GM12878 (cell line): Measurements from ENCODE around the gene SMKR1. TPM values are rescaled to one million over a fixed set of nuclear protein-coding genes. Genes with fewer than 3 reads are reported as not detected.

Experiments used
- ATAC-seq: fragments of 200-7000 bp; cut with Tn5 transposase; 3 replicates; pipeline ENCODE4 v1.9.1; 2020; ENCODE audit warnings: mild to moderate bottlenecking, moderate library complexity
- BruUV-seq: library from RNA; stranded (reverse); fragments of 400-500 nt; replicated peaks from 2 replicates; lab custom pipeline; 2021; lab: Mats Ljungman, UMichigan
- CTCF ChIA-PET: fragments of 300-600 bp; sonication (Branson Sonifier 250); formaldehyde crosslinking; extraction: SDS; loops from one replicate; lab custom pipeline; 2021; ENCODE audit warnings: inconsistent platforms; lab: Yijun Ruan, JAX
- POLR2A ChIA-PET: fragments of 350-600 bp; formaldehyde crosslinking; extraction: SDS; loops from one replicate; lab custom pipeline; 2021; ENCODE audit warnings: inconsistent platforms; lab: Charles Lee
- RAD21 ChIA-PET: fragments of 300-600 bp; sonication (Branson Sonifier 250); formaldehyde crosslinking; loops from one replicate; lab custom pipeline; 2023; ENCODE audit warnings: antibody characterized with exemption; ENCODE audit not compliant: unreplicated experiment; lab: Charles Lee
- SMC1A ChIA-PET: fragments of 300-600 bp; sonication (Branson Sonifier 250); formaldehyde crosslinking; loops from one replicate; lab custom pipeline; 2023; ENCODE audit not compliant: unreplicated experiment, uncharacterized antibody; lab: Charles Lee
- DNase-seq: peaks from one replicate; pipeline ENCODE4 v3.0.0-alpha.2; 2011; ENCODE audit warnings: low read depth, low spot score
- FAIRE-seq: peaks from 3 replicates; lab custom pipeline; 2011; peaks lifted over from hg19 to GRCh38; lab: Jason Lieb, UNC
- H2AFZ ChIP-seq: 2 replicates; pipeline ENCODE4 v1.6.0; 2011; ENCODE audit warnings: low read depth, low read length, control low read depth; ENCODE audit not compliant: control insufficient read depth
- H3K27ac ChIP-seq: 2 replicates; pipeline ENCODE4 v1.5.1; 2011; ENCODE audit warnings: control low read depth; ENCODE audit not compliant: control insufficient read depth, insufficient read depth
- H3K27me3 ChIP-seq, 2 experiments: replicated peaks in 1 of 2; 2 replicates each; pipeline versions ENCODE4 v1.6.0 to v1.6.1; 2011; ENCODE audit warnings: low read length in 1 of 2; ENCODE audit not compliant: control insufficient read depth in 2 of 2, insufficient read depth in 2 of 2
- H3K36me3 ChIP-seq, 2 experiments: 2 replicates each; pipeline ENCODE4 v1.5.1; 2011; ENCODE audit warnings: low read length in 1 of 2; ENCODE audit not compliant: control insufficient read depth in 2 of 2, insufficient read depth in 2 of 2
- H3K4me1 ChIP-seq: 2 replicates; pipeline ENCODE4 v1.6.1; 2011; ENCODE audit warnings: mild to moderate bottlenecking, low read length, moderate library complexity, mixed read lengths; ENCODE audit not compliant: control insufficient read depth, insufficient read depth
- H3K4me2 ChIP-seq: 2 replicates; pipeline ENCODE4 v1.6.0; 2011; ENCODE audit warnings: control low read depth; ENCODE audit not compliant: control insufficient read depth, insufficient read depth
- H3K4me3 ChIP-seq: fragments of 200-600 bp; sonication (generic); 2 replicates; pipeline ENCODE4 v1.5.1; 2016
- H3K79me2 ChIP-seq: 2 replicates; pipeline ENCODE4 v1.6.0; 2011; ENCODE audit warnings: low read length; ENCODE audit not compliant: control insufficient read depth, insufficient read depth
- H3K9ac ChIP-seq: 2 replicates; pipeline ENCODE4 v1.8.0; 2011; ENCODE audit warnings: low read length, control low read depth, mixed read lengths; ENCODE audit not compliant: control insufficient read depth, insufficient read depth
- H3K9me3 ChIP-seq: replicated peaks from 3 replicates; pipeline ENCODE4 v1.5.1; 2011; ENCODE audit warnings: mild to moderate bottlenecking, low read length; ENCODE audit not compliant: control insufficient read depth, insufficient read depth
- H4K20me1 ChIP-seq: 2 replicates; pipeline ENCODE4 v1.6.0; 2011; ENCODE audit not compliant: control insufficient read depth, insufficient read depth
- CEBPB ChIP-seq, 2 experiments: fragments of 150-350 bp in 1 of 2; IDR thresholded peaks; 2 replicates each; pipeline ENCODE4 v1.6.1; 2012 to 2014; ENCODE audit warnings: low read depth in 2 of 2, low read length in 2 of 2, borderline replicate concordance in 1 of 2, inconsistent platforms in 1 of 2
- EED ChIP-seq: sonication (generic); IDR thresholded peaks from 2 replicates; pipeline ENCODE4 v1.6.1; 2016; ENCODE audit warnings: antibody characterized with exemption, low read depth
- ETV6 ChIP-seq, 2 experiments: fragments of 450-650 bp in 1 of 2; IDR thresholded peaks in 1 of 2; conservative IDR thresholded peaks in 1 of 2; 2 replicates each; pipeline ENCODE4 v1.6.1; 2014; ENCODE audit warnings: antibody characterized with exemption in 1 of 2, borderline replicate concordance in 1 of 2, low read depth in 1 of 2, mild to moderate bottlenecking in 1 of 2, moderate library complexity in 1 of 2
- HDAC2 ChIP-seq: fragments of 200-600 bp; sonication (generic); IDR thresholded peaks from 2 replicates; pipeline ENCODE4 v1.6.1; 2017
- JUND ChIP-seq: IDR thresholded peaks from 2 replicates; pipeline ENCODE4 v1.6.1; 2012; ENCODE audit warnings: low read depth, mild to moderate bottlenecking, low read length, improper control_type of control experiment, moderate library complexity
- MEF2A ChIP-seq: IDR thresholded peaks from 2 replicates; pipeline ENCODE4 v1.6.1; 2011; ENCODE audit warnings: low read depth, mild to moderate bottlenecking, low read length, moderate library complexity; ENCODE audit not compliant: insufficient read depth
- POLR2AphosphoS5 ChIP-seq: IDR thresholded peaks from 2 replicates; pipeline ENCODE4 v1.6.1; 2011; ENCODE audit warnings: mild to moderate bottlenecking, low read length, inconsistent platforms
- SP1 ChIP-seq: IDR thresholded peaks from one replicate; pipeline ENCODE4 v1.6.1; 2011; ENCODE audit warnings: low read depth, low read length
- SREBF1 ChIP-seq: IDR thresholded peaks from 2 replicates; pipeline ENCODE4 v1.6.1; 2012; ENCODE audit warnings: mild to moderate bottlenecking, low read length
- SRF ChIP-seq, 2 experiments: IDR thresholded peaks; 2 replicates each; pipeline ENCODE4 v1.6.1; 2011; ENCODE audit warnings: low read depth in 2 of 2, low read length in 2 of 2, mild to moderate bottlenecking in 1 of 2, moderate library complexity in 1 of 2
- ZNF24 ChIP-seq: fragments of 450-650 bp; IDR thresholded peaks from 2 replicates; pipeline ENCODE4 v1.6.1; 2017; ENCODE audit warnings: antibody characterized with exemption, mild to moderate bottlenecking
- WGBS: methylation state at CpG from one replicate; pipeline ENCODE4 v1.1.6; 2016; ENCODE audit warnings: low lambda C conversion rate; ENCODE audit not compliant: insufficient replicate concordance, insufficient coverage; ENCODE audit errors: missing lambda C conversion rate; 5-methylcytosine and 5-hydroxymethylcytosine counted together
- in situ Hi-C: fragments of 300-500 bp; cut with MboI; formaldehyde crosslinking; loops from 9 replicates; pipeline ENCODE4 v1.14.3; 2018; ENCODE audit warnings: mixed read lengths
- intact Hi-C: fragments of 100-400 bp; cut with micrococcal nuclease; formaldehyde crosslinking; loops from one replicate; pipeline ENCODE4 v1.14.2; 2022; ENCODE audit not compliant: unreplicated experiment
- polyA plus RNA-seq, 11 experiments: library from polyadenylated mRNA; depleted of rRNA in 4 of 11; unstranded in 6 of 11; stranded (reverse) in 5 of 11; fragments of >200 nt; fragmentation: Nextera tagmentation in 4 of 11; fragmentation: Illumina TruSeq in 1 of 11; extraction: Ambion mirVana in 4 of 11; extraction: Trizol in 1 of 11; gene quantifications; 1 replicate in 1 of 11; 2 replicates in 10 of 11; pipeline versions ENCODE4 v1.2.1 to v1.2.3, GENCODE V29; 2011 to 2016; ENCODE audit warnings: inconsistent platforms in 2 of 11, missing spikeins in 2 of 11, low read depth in 1 of 11
- total RNA-seq, 4 experiments: library from RNA; depleted of rRNA in 3 of 4; stranded (reverse); fragments of >200 nt in 3 of 4; fragmentation: Illumina TruSeq in 1 of 4; extraction: Trizol in 1 of 4; gene quantifications; 2 replicates each; pipeline versions ENCODE4 v1.2.1 to v1.2.3, GENCODE V29; 2013 to 2021
- TF ChIP-seq, protein P1 (sequence below): fragments of 450-650 bp; IDR thresholded peaks from 2 replicates; pipeline ENCODE4 v1.6.1; 2018; ENCODE audit warnings: borderline replicate concordance, mild to moderate bottlenecking; ENCODE audit not compliant: partially characterized antibody

The SMKR1 gene
- total and polyA plus RNA-seq, 10 of the 15 experiments (the other 5 are each of a cell fraction or from before 2014, with no cell fraction given): 0.37 to 2.6 (median 0.83) TPM

DNA sequence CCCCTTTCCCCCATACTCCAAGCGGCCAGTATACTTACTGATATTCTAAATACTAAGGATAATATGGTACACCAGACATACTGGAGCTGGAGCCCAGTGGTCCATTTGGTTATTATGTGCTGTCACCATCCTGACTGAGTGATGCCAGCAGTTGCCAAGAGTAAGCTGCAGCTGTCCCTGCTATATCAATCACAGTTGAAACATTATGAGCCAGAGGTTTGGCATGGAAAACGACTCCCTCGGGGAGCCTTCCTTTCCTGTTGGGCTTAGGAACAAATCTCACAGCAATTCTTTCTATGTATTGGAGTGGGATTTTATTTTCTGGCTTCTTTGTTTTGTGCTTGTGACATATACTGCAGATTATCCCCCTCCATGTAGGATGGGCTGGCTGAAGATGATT, 35.5 kb upstream of the SMKR1 start:
- CTCF ChIA-PET: interaction anchor here (0.7 to 9.1 kb wide), 4 partner anchors 33 to 122 kb away, joined by 3 to 83 read pairs (median 3); partner anchors contain the start of gene STRIP2
- RAD21 ChIA-PET: no interaction called here
- SMC1A ChIA-PET: interaction anchor here (9.1 to 11.7 kb wide), 2 partner anchors 98 to 122 kb away, joined by 107 to 165 read pairs; no protein-coding TSS in a partner anchor
- H4K20me1 ChIP-seq: no peaks in the 10 kb centered on the region
- H3K79me2 ChIP-seq: no peaks in the 10 kb centered on the region
- H3K27me3 ChIP-seq: no peaks in the 10 kb centered on the region
- POLR2A ChIA-PET: no interaction called here
- no peak for FAIRE-seq
- H3K9me3 ChIP-seq: no peaks in the 10 kb centered on the region
- no peak overlapping the region for H3K4me2 ChIP-seq
- WGBS: 90% methylated on average over 3 of the region's 3 CpGs
- H3K27ac ChIP-seq: no peak overlapping the region
- DNase-seq: no peak
- no peak overlapping the region for H3K9ac ChIP-seq
- H3K4me3 ChIP-seq: no peak overlapping the region
- TF ChIP-seq, protein P1, sequence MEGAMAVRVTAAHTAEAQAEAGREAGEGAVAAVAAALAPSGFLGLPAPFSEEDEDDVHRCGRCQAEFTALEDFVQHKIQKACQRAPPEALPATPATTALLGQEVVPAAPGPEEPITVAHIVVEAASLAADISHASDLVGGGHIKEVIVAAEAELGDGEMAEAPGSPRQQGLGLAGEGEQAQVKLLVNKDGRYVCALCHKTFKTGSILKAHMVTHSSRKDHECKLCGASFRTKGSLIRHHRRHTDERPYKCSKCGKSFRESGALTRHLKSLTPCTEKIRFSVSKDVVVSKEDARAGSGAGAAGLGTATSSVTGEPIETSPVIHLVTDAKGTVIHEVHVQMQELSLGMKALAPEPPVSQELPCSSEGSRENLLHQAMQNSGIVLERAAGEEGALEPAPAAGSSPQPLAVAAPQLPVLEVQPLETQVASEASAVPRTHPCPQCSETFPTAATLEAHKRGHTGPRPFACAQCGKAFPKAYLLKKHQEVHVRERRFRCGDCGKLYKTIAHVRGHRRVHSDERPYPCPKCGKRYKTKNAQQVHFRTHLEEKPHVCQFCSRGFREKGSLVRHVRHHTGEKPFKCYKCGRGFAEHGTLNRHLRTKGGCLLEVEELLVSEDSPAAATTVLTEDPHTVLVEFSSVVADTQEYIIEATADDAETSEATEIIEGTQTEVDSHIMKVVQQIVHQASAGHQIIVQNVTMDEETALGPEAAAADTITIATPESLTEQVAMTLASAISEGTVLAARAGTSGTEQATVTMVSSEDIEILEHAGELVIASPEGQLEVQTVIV: no peak
- TF ChIP-seq MEF2A: no peak
- no peak for TF ChIP-seq ETV6 (conservative IDR thresholded peaks at IDR 0.05 in 1 of 2, IDR thresholded peaks at IDR 0.05 in 1 of 2; ENCODE audit: borderline replicate concordance in 1 of 2, low read depth in 1 of 2)
- TF ChIP-seq CEBPB (IDR thresholded peaks at IDR 0.05; ENCODE audit: borderline replicate concordance in 1 of 2, low read depth in 2 of 2, low read length in 2 of 2): no peak
- TF ChIP-seq POLR2AphosphoS5: no peak
- no peak for TF ChIP-seq HDAC2
- no peak for TF ChIP-seq SP1
- no peak for TF ChIP-seq ZNF24
- TF ChIP-seq SRF (IDR thresholded peaks at IDR 0.05; ENCODE audit: low read depth in 2 of 2, low read length in 2 of 2): no peak
- no peak for TF ChIP-seq JUND
- TF ChIP-seq EED: no peak
- no peak for TF ChIP-seq SREBF1
- TF ChIP-seq, all 136 proteins: peak for 0
- intact Hi-C loops: no loop called here
- no peak overlapping the region for H2AFZ ChIP-seq
- no peaks in the 10 kb centered on the region for H3K36me3 ChIP-seq
- no peak for ATAC-seq
- BruUV-seq: no TSS peak
- in situ Hi-C loops: no loop called here
- no peaks in the 10 kb centered on the region for H3K4me1 ChIP-seq
